GM12878 (cell line): ENCODE measurements around the gene CCDC106. TPM values are rescaled to one million over a fixed set of nuclear protein-coding genes. Genes with fewer than 3 reads are reported as not detected.

Source experiments
- ATAC-seq: fragments of 200-7000 bp; cut with Tn5 transposase; 3 replicates; pipeline ENCODE4 v1.9.1; 2020; ENCODE audit warnings: mild to moderate bottlenecking, moderate library complexity
- BruUV-seq: library from RNA; stranded (reverse); fragments of 400-500 nt; replicated peaks from 2 replicates; lab custom pipeline; 2021; lab: Mats Ljungman, UMichigan
- CTCF ChIA-PET: fragments of 300-600 bp; sonication (Branson Sonifier 250); formaldehyde crosslinking; extraction: SDS; loops from one replicate; lab custom pipeline; 2021; ENCODE audit warnings: inconsistent platforms; lab: Yijun Ruan, JAX
- POLR2A ChIA-PET: fragments of 350-600 bp; formaldehyde crosslinking; extraction: SDS; loops from one replicate; lab custom pipeline; 2021; ENCODE audit warnings: inconsistent platforms; lab: Charles Lee
- RAD21 ChIA-PET: fragments of 300-600 bp; sonication (Branson Sonifier 250); formaldehyde crosslinking; loops from one replicate; lab custom pipeline; 2023; ENCODE audit warnings: antibody characterized with exemption; ENCODE audit not compliant: unreplicated experiment; lab: Charles Lee
- SMC1A ChIA-PET: fragments of 300-600 bp; sonication (Branson Sonifier 250); formaldehyde crosslinking; loops from one replicate; lab custom pipeline; 2023; ENCODE audit not compliant: unreplicated experiment, uncharacterized antibody; lab: Charles Lee
- DNase-seq: peaks from one replicate; pipeline ENCODE4 v3.0.0-alpha.2; 2011; ENCODE audit warnings: low read depth, low spot score
- FAIRE-seq: peaks from 3 replicates; lab custom pipeline; 2011; peaks lifted over from hg19 to GRCh38; lab: Jason Lieb, UNC
- H2AFZ ChIP-seq: 2 replicates; pipeline ENCODE4 v1.6.0; 2011; ENCODE audit warnings: low read depth, low read length, control low read depth; ENCODE audit not compliant: control insufficient read depth
- H3K27ac ChIP-seq: 2 replicates; pipeline ENCODE4 v1.5.1; 2011; ENCODE audit warnings: control low read depth; ENCODE audit not compliant: control insufficient read depth, insufficient read depth
- H3K27me3 ChIP-seq, 2 experiments: replicated peaks in 1 of 2; 2 replicates each; pipeline versions ENCODE4 v1.6.0 to v1.6.1; 2011; ENCODE audit warnings: low read length in 1 of 2; ENCODE audit not compliant: control insufficient read depth in 2 of 2, insufficient read depth in 2 of 2
- H3K36me3 ChIP-seq, 2 experiments: 2 replicates each; pipeline ENCODE4 v1.5.1; 2011; ENCODE audit warnings: low read length in 1 of 2; ENCODE audit not compliant: control insufficient read depth in 2 of 2, insufficient read depth in 2 of 2
- H3K4me1 ChIP-seq: 2 replicates; pipeline ENCODE4 v1.6.1; 2011; ENCODE audit warnings: mild to moderate bottlenecking, low read length, moderate library complexity, mixed read lengths; ENCODE audit not compliant: control insufficient read depth, insufficient read depth
- H3K4me2 ChIP-seq: 2 replicates; pipeline ENCODE4 v1.6.0; 2011; ENCODE audit warnings: control low read depth; ENCODE audit not compliant: control insufficient read depth, insufficient read depth
- H3K4me3 ChIP-seq: fragments of 200-600 bp; sonication (generic); 2 replicates; pipeline ENCODE4 v1.5.1; 2016
- H3K79me2 ChIP-seq: 2 replicates; pipeline ENCODE4 v1.6.0; 2011; ENCODE audit warnings: low read length; ENCODE audit not compliant: control insufficient read depth, insufficient read depth
- H3K9ac ChIP-seq: 2 replicates; pipeline ENCODE4 v1.8.0; 2011; ENCODE audit warnings: low read length, control low read depth, mixed read lengths; ENCODE audit not compliant: control insufficient read depth, insufficient read depth
- H3K9me3 ChIP-seq: replicated peaks from 3 replicates; pipeline ENCODE4 v1.5.1; 2011; ENCODE audit warnings: mild to moderate bottlenecking, low read length; ENCODE audit not compliant: control insufficient read depth, insufficient read depth
- H4K20me1 ChIP-seq: 2 replicates; pipeline ENCODE4 v1.6.0; 2011; ENCODE audit not compliant: control insufficient read depth, insufficient read depth
- ETV6 ChIP-seq, 2 experiments: fragments of 450-650 bp in 1 of 2; IDR thresholded peaks in 1 of 2; conservative IDR thresholded peaks in 1 of 2; 2 replicates each; pipeline ENCODE4 v1.6.1; 2014; ENCODE audit warnings: antibody characterized with exemption in 1 of 2, borderline replicate concordance in 1 of 2, low read depth in 1 of 2, mild to moderate bottlenecking in 1 of 2, moderate library complexity in 1 of 2
- IKZF1 ChIP-seq: fragments of 450-650 bp; conservative IDR thresholded peaks from 2 replicates; pipeline ENCODE4 v1.6.1; 2017; ENCODE audit warnings: antibody characterized with exemption, mild to moderate bottlenecking
- MAX ChIP-seq: IDR thresholded peaks from 2 replicates; pipeline ENCODE4 v1.6.1; 2012; ENCODE audit warnings: low read depth, low read length, improper control_type of control experiment
- MTA2 ChIP-seq: fragments of 450-650 bp; IDR thresholded peaks from 2 replicates; pipeline ENCODE4 v1.6.1; 2016; ENCODE audit warnings: low read depth, mild to moderate bottlenecking, moderate library complexity
- NFYB ChIP-seq: IDR thresholded peaks from 2 replicates; pipeline ENCODE4 v1.6.1; 2011; ENCODE audit warnings: low read depth, mild to moderate bottlenecking, low read length, improper control_type of control experiment, moderate library complexity; ENCODE audit not compliant: insufficient read depth
- NR2C1 ChIP-seq: fragments of 450-650 bp; IDR thresholded peaks from 2 replicates; pipeline ENCODE4 v1.6.1; 2017; ENCODE audit warnings: antibody characterized with exemption, mild to moderate bottlenecking, moderate library complexity
- RAD51 ChIP-seq: fragments of 450-650 bp; IDR thresholded peaks from 2 replicates; pipeline ENCODE4 v1.6.1; 2016; ENCODE audit warnings: moderate library complexity, mild to moderate bottlenecking, inconsistent platforms
- SREBF2 ChIP-seq: IDR thresholded peaks from 2 replicates; pipeline ENCODE4 v1.6.1; 2012; ENCODE audit warnings: mild to moderate bottlenecking, low read length
- SUPT20H ChIP-seq: IDR thresholded peaks from 2 replicates; pipeline ENCODE4 v1.6.1; 2011; ENCODE audit warnings: low read depth, mild to moderate bottlenecking, low read length, moderate library complexity, borderline replicate concordance; ENCODE audit not compliant: control insufficient read depth
- TBL1XR1 ChIP-seq: IDR thresholded peaks from 2 replicates; pipeline ENCODE4 v1.6.1; 2012; ENCODE audit warnings: low read depth, low read length, improper control_type of control experiment
- TCF12 ChIP-seq: IDR thresholded peaks from 2 replicates; pipeline ENCODE4 v1.6.1; 2011; ENCODE audit warnings: low read depth, mild to moderate bottlenecking, low read length
- TCF7 ChIP-seq: IDR thresholded peaks from 2 replicates; pipeline ENCODE4 v1.6.1; 2014; ENCODE audit warnings: antibody characterized with exemption, borderline replicate concordance
- YBX1 ChIP-seq: fragments of 450-650 bp; IDR thresholded peaks from 2 replicates; pipeline ENCODE4 v1.6.1; 2016; ENCODE audit warnings: antibody characterized with exemption
- ZNF24 ChIP-seq: fragments of 450-650 bp; IDR thresholded peaks from 2 replicates; pipeline ENCODE4 v1.6.1; 2017; ENCODE audit warnings: antibody characterized with exemption, mild to moderate bottlenecking
- WGBS: methylation state at CpG from one replicate; pipeline ENCODE4 v1.1.6; 2016; ENCODE audit warnings: low lambda C conversion rate; ENCODE audit not compliant: insufficient replicate concordance, insufficient coverage; ENCODE audit errors: missing lambda C conversion rate; 5-methylcytosine and 5-hydroxymethylcytosine counted together
- in situ Hi-C: fragments of 300-500 bp; cut with MboI; formaldehyde crosslinking; loops from 9 replicates; pipeline ENCODE4 v1.14.3; 2018; ENCODE audit warnings: mixed read lengths
- intact Hi-C: fragments of 100-400 bp; cut with micrococcal nuclease; formaldehyde crosslinking; loops from one replicate; pipeline ENCODE4 v1.14.2; 2022; ENCODE audit not compliant: unreplicated experiment
- polyA plus RNA-seq, 11 experiments: library from polyadenylated mRNA; depleted of rRNA in 4 of 11; unstranded in 6 of 11; stranded (reverse) in 5 of 11; fragments of >200 nt; fragmentation: Nextera tagmentation in 4 of 11; fragmentation: Illumina TruSeq in 1 of 11; extraction: Ambion mirVana in 4 of 11; extraction: Trizol in 1 of 11; gene quantifications; 1 replicate in 1 of 11; 2 replicates in 10 of 11; pipeline versions ENCODE4 v1.2.1 to v1.2.3, GENCODE V29; 2011 to 2016; ENCODE audit warnings: inconsistent platforms in 2 of 11, missing spikeins in 2 of 11, low read depth in 1 of 11
- total RNA-seq, 4 experiments: library from RNA; depleted of rRNA in 3 of 4; stranded (reverse); fragments of >200 nt in 3 of 4; fragmentation: Illumina TruSeq in 1 of 4; extraction: Trizol in 1 of 4; gene quantifications; 2 replicates each; pipeline versions ENCODE4 v1.2.1 to v1.2.3, GENCODE V29; 2013 to 2021

The CCDC106 gene
- total and polyA plus RNA-seq, 10 of the 15 experiments (the other 5 are each of a cell fraction or from before 2014, with no cell fraction given): 0.04 to 35.9 (median 19.8) TPM

- TF ChIP-seq ETV6 (conservative IDR thresholded peaks at IDR 0.05 in 1 of 2, IDR thresholded peaks at IDR 0.05 in 1 of 2; ENCODE audit: borderline replicate concordance in 1 of 2, low read depth in 1 of 2): no peak
- TF ChIP-seq TCF7: no peak
- peak; percentile 61 for TF ChIP-seq NFYB
- no peak for TF ChIP-seq NR2C1
- no peak for TF ChIP-seq MAX
- no peak for TF ChIP-seq YBX1
- TF ChIP-seq MTA2: no peak
- no peak for TF ChIP-seq RAD51
- no peak for TF ChIP-seq IKZF1
These were observed 9.2 kb downstream of the CCDC106 start (continued) for GRCh38 chr19:55656988-55657747.

DNA sequence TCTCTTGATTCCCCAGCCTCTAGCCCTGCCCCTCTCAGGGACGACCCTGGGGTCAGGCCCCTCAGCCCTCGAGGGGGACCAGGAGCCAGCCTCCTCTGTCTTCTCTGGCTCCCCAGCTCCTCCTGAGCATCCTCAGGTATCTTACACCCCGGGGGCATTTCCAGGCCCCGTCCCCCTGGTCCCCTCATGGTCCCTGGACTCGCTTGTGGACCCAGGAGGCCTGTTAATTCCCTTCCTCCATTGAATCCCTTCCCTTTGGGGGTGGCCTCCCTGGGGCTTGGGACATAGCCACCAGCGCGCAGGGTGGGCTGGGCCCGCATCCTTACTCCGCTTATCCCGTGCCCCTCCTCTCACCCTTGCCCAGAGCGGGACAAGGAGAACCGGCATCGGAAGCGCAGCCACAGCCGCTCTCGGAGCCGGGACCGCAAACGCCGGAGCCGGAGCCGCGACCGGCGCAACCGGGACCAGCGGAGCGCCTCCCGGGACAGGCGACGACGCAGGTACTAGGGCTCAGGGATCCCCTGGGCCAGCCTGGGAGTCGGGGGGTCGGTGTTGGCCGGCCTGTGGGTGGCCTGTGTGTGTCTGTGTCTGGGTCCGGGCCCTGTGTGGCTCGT, 10.9 kb downstream of the CCDC106 start:
- WGBS: 97% methylated on average over 33 of the region's 37 CpGs
- in situ Hi-C loops (loop anchor here (10.0 to 25.0 kb wide), 2 partner anchors 1194 to 1522 kb away; partner anchors contain the start of genes CNOT3 and LENG9), intact Hi-C loops (no loop called here)
- H3K9me3 ChIP-seq: no peaks in the 10 kb centered on the region
- peak overlapping the region; percentile 52 for H3K4me3 ChIP-seq
- peaks cover 20 to 46% of the 10 kb centered on the region in 2 experiments for H3K36me3 ChIP-seq
- POLR2A ChIA-PET: interaction anchor here (1.1 kb wide), 1 partner anchor 18 kb away, joined by 3 read pairs; no protein-coding TSS in a partner anchor
- SMC1A ChIA-PET: interaction anchor here (3.2 kb wide), 1 partner anchor 12 kb away, joined by 15 read pairs; no protein-coding TSS in a partner anchor
- H3K79me2 ChIP-seq: peaks cover 63% of the 10 kb centered on the region
- H3K27ac ChIP-seq: no peak overlapping the region
- RAD21 ChIA-PET: interaction anchor here (2.3 kb wide), 1 partner anchor 13 kb away, joined by 9 read pairs; no protein-coding TSS in a partner anchor
- TF ChIP-seq SREBF2 (no peak), IKZF1 (no peak), TCF12 (no peak), TBL1XR1 (no peak), ZNF24 (no peak), SUPT20H (no peak)
- no TSS peak for BruUV-seq
- no peaks in the 10 kb centered on the region for H3K27me3 ChIP-seq
- CTCF ChIA-PET: no interaction called here
- H2AFZ ChIP-seq: no peak overlapping the region
- DNase-seq (no peak), ATAC-seq (no peak), FAIRE-seq (no peak)
- H3K4me2 ChIP-seq: peak overlapping the region; percentile 94
- H3K4me1 ChIP-seq: peaks cover 12% of the 10 kb centered on the region
- peaks cover 23% of the 10 kb centered on the region for H4K20me1 ChIP-seq
- H3K9ac ChIP-seq: peak overlapping the region; percentile 98
